HG03521 (cell line): ENCODE data around the gene RDH8.
"Not testable (repeated sequence)": the region's sequence is repeated elsewhere in the genome, so short reads cannot be mapped to it uniquely, and the experiment has no call there.

Experiments used
- ATAC-seq: cut with Tn5 transposase; IDR thresholded peaks from one replicate; pipeline ENCODE4 v1.9.1; 2021; ENCODE audit warnings: mild to moderate bottlenecking, moderate library complexity; ENCODE audit not compliant: unreplicated experiment

Gene RDH8

DNA sequence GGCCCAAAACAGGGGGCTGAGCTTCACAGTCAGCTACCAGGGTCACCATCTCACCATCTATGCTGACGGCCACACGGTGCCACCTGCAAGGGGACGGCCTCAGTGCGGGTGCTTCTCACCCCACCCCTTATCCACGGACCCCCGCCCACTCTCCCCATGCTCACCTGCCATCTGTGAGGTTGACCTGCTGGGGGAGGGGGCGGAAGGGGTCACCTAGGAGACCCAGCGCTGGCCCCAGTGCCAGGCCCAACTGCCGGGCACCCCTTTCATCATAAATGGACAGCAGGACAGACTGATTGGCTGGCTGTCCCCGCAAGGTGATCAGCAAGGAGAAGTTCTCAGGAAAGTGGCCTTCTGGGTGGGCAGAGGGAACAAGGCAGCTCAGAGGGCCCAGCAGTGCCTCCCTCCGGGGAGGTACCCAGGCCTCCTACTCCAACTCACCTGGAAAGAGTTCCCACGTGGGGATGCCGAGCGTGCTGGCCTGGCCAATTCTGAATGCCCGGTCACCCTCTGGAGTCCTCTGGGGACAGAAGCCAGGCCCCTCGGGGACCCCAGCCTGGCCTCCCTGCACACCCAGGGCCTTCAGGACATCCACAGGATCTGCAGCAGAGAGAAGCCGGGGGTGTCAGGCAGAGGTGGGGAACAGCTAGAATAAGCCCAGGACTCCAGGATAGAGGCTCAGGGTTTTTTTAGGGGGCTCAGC, 7.5 kb upstream of the RDH8 start:
- no peak for ATAC-seq

DNA sequence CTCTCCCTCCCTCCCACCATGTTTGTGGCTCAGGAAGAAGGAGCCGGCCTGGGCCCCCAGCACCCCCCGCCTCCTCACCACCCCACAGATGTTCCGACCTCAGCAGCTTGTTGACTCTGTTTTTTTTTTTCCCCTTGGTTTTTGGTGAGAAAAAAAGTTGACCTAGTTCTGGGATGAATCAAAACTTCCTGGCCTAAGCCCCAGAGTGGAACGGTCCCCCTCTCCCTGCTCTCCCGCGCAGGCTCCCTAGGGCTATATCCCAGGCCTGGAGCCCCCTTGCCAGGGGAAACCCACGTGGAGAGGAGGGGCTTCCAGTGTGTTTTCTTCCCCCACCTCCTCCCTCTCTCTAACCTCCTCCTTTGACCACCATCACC, 7.0 kb upstream of the RDH8 start:
- ATAC-seq, result no peak

DNA sequence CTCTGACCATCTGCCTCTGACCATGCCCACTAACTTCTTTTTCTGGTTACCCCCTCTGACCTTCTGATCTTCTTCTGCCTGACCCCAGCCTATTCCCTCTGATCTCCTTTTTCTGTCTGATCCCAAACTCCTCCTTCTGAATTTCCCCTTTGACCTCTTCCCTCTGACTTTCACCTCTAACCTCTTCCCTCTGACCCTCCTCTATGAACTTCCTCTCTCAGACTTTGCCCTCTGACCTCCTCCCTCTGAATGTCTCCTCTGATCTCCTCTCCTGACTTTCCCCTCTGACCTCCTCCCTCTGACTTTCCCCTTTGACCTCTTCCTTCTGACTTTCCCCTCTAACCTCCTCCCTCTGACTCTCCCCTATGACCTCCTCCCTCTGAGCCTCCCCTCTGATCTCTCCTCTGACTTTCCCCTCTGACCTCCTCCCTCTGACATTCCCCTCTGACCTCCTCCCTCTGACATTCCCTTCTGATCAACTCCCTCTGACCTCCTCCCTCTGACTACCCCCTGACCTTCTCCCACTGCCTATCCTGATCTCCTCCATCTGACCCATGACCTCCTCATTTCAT, 6.4 kb upstream of the RDH8 start:
- ATAC-seq, result no peak

DNA sequence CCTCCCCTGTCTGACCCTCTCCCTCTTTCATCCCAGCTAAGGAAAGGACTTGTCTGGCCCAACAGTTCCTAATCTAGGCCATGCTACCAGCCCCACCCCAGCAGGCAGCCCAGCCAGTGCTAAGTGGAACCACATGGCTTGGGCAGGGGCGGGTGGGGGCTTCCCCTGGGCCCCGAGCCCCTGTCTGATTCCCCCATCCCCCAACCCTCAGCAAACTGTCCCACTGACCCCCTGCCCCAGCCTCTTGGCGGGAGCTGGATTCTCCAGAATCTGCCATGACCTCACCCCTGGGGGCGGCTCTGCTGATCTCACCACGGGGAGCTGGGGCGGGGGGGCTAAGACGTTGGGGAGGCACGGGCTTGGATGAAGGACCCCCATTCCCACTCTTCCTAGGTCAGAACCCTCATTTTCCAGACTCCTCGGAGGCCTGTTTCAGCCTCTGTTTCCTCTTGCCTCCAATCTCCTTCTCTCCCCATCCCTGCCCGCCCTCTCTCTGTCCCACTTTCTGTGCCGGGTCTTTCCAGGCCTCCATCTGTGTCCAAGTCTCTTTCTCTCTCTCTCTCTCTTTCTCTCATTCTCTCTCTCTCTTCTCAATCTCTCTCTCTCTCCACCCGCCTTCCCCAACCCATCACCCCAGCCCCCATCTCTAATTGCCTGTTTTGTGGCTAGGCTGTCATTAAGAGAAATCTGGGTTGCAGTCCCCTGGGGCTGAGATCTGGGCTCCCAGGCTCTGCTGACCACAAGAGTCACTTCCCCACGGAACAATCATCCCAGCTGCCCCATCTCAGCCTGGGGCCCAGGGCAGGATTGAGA, 5.7 kb upstream of the RDH8 start:
- ATAC-seq, result no peak

DNA sequence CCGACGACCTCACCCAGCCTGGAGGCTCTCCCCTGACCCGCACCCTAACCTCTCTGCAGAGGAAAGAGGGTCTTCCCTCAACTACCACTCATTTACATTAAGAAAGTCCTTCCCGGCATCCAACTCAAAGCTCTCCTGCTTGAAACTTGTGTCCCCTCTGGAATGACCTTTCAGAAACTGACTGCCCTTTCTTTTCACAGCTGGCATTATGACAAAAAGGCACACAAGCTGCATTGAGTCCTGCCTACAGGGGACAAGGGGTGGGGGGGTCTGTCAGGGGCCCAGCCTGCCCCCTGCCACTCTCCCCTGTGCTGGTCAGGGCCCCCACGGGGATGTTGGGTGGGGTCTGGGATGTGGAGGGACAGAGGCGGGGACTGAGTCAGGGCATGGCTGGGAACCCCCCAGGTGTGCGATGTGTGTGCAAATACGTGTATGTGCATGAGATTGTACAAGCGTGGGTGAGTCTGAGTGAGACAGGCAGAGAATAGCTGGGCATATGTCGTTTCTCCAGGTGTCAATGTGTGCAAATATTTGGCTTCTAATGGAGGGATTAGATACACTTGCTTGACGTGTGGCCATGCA, 5.0 kb upstream of the RDH8 start:
- no peak for ATAC-seq

DNA sequence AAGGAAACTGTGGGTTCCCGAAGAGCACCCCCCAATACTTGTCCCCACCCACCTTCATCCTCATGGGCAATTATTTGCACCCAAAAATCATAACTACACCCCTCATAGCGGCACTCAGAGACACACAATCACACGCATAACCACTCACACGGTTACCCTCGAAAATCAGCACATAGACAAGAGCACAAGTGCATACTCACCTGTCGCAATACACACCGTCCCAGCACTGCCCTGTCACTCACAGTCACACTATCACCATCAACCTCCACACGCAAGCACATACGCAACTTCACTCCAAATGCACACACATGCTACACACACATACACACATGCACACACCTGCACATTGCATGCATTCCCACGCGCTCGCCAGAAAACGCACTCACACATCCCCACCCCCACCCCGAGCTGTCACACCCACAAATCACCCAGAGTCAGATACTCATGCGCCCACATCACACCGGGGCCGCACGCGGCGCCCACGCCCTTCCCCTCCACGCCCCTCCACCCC, 3.5 kb upstream of the RDH8 start:
- ATAC-seq, result no peak

DNA sequence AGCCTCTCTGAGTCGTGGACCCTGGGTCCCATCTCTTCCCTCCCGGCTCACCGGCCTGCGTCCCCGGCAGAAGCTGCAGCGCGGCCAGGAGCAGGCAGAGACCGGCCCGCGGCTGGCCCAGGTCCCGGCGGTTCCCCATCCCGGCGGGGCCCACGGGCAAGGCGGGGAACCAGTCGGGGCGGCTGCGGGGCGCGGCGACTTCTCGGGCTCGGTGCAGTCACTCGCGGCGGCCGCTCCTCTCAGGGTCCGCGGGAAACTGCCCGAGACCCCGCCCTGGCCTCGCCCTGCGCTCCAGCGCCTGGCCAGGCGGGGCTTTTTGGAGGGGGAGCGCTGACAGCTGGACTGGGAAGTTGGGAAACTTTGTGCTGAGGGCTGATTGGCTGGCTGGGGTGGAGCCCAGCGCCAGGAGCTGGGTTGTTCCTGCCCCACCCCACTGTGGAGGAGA, 3.0 kb upstream of the RDH8 start, which contains the start of gene COL5A3:
Gene COL5A3, minus strand, starts transcription at position 258 of the 445 bp plus-strand sequence. Its CDS starts 119 bp downstream, at position 139.
- ATAC-seq, result no peak

DNA sequence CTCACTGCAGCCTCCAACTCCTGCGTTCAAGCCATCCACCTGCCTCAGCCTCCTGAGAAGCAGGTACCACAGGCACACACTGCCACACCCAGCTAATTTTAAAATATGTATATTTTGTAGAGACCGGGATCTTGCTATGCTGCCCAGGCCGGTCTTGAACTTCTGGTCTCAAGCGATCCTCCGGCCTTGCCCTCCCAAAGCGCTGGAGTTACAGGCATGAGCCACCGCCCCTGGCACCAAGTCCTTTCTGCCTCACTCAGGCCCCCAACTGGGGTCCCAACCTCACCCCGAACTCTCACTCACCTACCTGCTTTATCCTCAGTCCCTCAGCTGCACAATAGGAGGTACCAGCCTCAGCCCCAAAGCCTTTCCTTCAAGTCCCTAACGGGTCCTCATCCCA, 2.3 kb upstream of the RDH8 start:
- ATAC-seq, result no peak

DNA sequence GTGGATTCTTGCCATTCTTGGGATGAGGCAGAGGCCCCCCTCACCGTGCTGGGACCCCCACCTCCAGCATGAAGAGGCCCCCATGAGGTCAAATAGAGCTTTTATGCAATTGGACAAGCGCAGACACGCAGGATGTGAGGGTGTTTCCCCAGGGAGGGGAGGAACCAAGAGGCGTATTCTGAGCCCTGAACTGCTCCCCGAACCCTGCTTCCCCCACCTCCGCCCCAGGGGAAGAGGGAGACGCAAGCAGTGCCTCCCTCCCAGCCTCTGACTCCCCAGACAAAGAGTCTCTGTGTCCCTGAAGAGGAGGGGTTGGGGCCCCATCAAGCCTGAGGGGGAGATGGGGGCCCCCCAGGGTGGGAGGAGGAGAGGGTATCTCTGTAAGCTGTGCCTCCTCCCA, 1.3 kb upstream of the RDH8 start:
- ATAC-seq, result no peak

DNA sequence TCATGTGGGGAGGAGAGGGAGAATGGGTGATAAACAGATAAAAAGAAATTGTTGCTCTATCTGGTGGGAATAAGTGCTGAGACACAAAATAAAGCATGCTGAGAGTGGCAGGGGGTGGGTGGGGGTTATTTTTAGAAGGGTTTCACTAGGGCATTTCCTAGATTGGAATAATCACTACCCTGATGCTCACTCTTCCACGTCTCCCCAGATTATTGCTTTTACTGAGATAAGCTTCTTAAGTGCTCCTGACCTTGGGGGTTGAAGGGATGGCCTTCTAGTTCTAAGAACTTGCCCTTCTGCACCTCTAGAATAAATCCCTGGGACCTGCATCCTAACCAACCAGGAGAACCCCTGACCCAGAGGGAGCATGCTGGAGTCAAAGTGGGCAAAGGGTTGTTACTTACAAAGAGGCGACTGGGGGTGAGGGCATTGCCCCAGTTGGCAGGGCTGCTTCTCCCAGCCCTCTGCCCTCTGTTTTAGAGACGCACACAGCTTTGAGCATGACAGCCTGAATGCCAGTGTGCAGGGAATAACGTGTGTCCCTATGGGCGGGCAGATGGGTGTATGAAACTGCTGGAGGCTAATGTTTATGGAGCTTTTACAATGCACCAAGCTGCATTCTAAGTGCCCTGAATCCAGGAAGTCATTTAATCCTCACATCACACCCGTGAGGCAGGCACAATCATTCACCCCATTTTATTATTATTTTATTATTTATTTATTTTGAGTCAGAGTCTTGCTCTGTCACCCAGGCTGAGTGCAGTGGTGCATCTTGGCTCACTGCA, 743 bp downstream of the RDH8 start:
- no peak for ATAC-seq

DNA sequence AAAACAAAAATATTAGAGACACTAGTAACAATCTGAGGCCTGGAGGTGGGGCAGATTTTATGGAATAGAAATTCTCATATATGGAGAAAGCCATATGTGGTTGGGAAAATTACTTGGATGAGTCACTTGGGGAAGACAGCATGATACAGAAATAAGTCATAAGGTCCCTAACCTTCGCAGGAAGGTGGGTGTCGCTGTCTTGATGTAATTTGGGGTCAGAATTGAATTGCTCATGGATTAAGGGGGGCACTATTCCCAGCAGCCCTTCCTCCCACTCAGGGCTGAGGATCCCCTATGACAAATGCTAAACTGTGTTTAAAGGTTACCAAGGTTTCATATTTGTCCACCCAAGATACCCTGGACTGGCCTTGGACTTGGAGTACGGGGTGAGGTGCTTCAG, 5.0 kb downstream of the RDH8 start:
- ATAC-seq, result no peak

DNA sequence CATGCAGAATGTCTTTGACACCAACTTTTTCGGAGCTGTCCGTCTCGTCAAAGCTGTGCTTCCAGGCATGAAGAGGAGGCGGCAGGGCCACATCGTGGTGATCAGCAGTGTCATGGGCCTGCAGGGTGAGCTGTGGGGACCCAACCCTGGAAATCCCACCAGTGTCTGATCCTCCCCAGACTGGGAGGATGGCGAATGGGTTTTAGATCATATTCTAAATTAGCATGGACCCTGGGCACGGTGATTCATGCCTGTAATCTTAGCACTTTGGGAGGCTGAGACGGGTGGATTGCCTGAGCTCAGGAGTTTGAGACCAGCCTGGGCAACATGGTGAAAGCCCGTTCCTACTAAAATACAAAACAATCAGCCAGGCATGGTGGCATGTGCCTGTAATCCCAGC, 5.5 kb downstream of the RDH8 start:
- no peak for ATAC-seq

DNA sequence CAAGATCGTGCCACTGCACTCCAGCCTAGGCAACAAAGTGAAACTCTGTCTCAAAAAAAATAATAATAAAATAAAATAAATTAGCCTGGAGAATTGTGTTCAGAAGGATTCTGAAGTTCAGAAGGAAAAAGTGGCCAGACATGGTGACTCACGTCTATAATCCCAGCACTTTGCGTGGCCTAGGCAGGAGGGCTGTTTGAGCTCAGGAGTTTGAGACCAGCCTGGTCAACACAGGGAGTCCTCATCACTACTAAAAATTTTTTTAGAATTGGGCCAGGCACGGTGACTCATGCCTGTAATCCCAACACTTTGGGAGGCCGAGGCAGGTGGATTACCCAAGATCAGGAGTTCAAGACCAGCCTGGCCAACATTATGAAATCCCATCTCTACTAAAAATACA, 6.0 kb downstream of the RDH8 start:
- ATAC-seq, result no peak

DNA sequence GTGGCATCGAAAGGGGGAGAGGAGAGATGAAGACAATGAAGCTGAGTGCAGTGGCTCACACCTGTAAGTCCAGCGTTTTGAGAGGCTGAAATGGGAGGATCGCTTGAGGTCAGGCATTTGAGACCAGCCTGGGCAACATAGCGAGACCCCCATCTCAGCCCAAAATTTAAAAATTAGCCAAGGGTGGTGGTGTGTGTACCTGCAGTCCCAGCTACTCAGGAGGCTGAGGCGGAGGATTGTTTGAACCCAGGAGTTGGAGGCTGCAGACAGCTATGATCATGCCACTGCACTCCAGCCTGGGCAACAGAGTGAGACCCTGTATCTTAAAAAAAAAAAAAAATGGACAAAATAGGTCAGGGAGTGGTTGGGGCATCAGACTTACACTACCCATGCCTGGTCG, 7.6 kb downstream of the RDH8 start:
- no peak for ATAC-seq

DNA sequence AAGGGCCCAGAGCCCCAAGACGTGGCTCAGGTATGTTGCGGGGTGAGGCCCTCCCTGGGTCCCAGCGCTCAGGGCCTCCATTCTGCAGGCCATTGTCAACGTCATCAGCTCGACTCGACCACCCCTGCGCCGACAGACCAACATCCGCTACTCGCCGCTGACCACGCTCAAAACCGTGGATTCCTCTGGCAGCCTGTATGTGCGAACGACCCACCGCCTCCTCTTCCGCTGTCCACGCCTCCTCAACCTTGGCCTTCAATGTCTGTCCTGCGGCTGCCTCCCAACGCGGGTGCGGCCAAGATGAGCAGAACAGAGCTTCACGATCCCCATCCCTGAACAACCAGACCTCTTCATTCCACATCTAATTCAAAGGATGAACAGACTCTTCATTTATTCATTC, 8.2 kb downstream of the RDH8 start:
- ATAC-seq, result no peak

DNA sequence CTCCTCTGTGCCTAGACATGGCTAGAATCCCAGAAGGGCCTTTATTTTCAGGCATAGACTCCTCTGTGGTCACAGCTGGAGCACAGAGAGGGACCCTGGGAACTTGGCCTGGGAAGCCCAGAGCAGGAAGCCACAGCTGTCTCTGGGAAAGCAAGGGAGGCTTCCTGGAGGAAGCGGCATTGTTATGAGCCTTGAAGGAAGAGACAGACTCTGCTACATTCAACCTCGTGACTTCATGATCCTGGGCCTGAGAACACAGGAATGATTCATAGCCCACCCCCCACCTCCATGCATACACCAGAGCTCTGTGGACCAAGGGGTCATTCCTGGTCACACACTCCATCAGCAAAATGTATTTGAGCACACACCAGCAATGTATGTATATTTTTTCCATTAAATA, 8.6 kb downstream of the RDH8 start:
- no peak for ATAC-seq

DNA sequence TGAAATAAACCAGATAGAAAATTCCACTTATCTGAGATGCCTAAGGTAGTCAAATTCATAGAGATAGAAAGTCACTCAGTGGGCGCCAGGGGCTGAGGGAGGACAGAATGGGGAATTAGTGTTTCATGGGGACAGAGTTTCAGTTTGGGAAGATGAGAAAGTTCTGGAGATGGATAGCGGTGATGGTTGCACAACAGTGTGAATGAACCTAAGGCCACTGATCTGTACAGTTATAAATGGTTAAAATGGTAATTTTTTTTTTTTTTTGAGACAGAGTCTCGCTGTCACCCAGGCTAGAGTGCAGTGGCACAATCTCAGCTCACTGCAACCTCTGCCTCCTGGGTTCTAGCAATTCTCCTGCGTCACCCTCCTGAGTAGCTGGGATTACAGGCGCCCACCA, 9.8 kb downstream of the RDH8 start:
- not testable (repeated sequence) for ATAC-seq

DNA sequence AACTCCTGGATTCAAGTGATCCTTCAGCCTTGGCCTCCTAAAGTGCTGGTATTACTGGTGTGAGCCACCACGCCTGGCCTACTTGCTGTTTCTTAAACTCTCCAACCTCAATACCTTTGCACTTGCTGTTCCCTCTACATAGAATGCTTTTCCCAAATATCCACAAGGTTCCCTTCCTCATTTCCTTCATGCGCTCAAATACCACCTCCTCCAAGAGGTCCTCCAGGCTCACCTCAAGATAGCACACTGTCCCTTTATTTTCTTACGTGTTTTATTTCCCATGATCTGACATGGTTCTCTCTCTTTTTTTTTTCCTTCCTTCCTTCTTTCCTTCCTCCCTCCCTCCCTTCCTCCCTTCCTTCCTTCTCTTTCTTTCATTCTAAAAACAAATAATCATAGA, 13.5 kb downstream of the RDH8 start:
- ATAC-seq, result no peak

DNA sequence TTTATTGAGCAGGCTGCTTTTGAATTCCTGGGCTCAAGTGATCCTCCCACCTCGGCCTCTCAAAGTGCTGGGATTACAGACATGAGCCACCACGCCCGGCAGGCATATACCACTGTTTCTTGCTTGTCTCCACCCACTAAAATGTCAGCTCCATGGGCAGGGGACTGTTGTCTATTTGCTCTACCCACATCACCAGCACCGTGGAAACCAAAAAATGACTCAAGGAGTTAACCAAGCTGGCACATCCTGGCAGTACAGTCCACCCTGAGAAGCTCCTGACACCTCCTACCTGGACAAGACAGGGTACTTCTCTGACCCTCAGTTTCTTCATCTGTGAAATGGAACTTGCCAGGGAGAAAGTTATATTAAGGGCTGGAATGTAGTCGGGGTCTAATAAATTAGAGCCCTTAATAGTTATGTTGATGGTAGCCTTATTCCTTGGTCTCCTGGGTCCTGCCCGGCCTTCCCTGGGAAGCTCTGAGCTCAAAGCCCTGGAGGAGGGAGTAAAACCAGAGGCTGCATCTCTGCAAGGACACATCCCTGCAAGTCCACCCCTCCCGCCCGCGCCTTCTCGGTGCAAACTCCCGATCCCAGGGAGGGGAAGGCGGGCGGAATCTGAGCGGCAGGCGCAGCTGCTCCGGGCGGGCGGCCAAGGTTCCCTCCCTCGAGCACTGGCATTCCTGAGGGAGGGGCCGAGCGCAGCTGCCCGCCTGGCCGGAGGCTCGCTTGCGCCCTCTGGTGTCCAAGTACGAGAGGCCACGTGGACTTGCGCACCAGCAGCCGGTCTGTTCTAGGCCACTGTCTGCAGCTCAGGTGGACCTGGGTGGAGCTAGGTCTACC, 14.1 kb downstream of the RDH8 start:
- ATAC-seq, result no peak

DNA sequence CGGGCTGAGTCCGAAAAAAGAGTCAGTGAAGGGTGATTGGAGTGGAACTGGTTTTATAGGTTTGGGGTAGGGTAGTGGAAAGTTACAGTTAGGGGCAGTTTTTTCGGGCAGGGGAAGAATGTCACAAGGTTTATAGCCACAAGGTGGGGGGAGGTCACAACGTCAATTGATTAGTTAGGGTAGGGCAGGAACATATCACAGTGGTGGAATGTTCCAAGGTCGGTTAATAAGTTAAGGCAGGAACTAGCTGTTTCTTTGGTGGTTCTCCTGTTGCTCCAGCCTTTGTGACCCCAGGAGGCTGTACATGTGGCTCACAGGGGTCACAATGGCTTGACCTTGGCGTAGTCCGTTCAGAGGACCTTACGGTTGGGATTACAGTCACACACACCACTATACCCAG, 20.3 kb downstream of the RDH8 start:
- no peak for ATAC-seq
